T-helper 22 cell (primary cell): ENCODE data around the gene COMMD10.
"Not testable (repeated sequence)": the region's sequence is repeated elsewhere in the genome, so short reads cannot be mapped to it uniquely, and the experiment has no call there.

Source experiments
- DNase-seq: peaks from one replicate; pipeline ENCODE4 v3.0.0-alpha.2; 2020; ENCODE audit warnings: low read depth

Gene COMMD10

GRCh38 chr5:116098998-116099397 is 14.2 kb downstream of the COMMD10 start:
- DNase-seq, result no peak

- DNase-seq, result not testable (repeated sequence)
Measured at GRCh38 chr5:116104941-116105340, 20.1 kb downstream of the COMMD10 start.

GRCh38 chr5:116115163-116115562 is 30.3 kb downstream of the COMMD10 start:
- DNase-seq, result no peak

- no peak for DNase-seq
Measured at GRCh38 chr5:116130471-116130870, 45.6 kb downstream of the COMMD10 start.

GRCh38 chr5:116130976-116131375 is 46.2 kb downstream of the COMMD10 start:
- no peak for DNase-seq

- DNase-seq, result no peak
Measured at GRCh38 chr5:116133281-116133680, 48.5 kb downstream of the COMMD10 start.

- DNase-seq, result no peak
Measured at GRCh38 chr5:116135344-116135743, 50.5 kb downstream of the COMMD10 start.

- DNase-seq, result no peak
Measured at GRCh38 chr5:116137544-116138378, 52.9 kb downstream of the COMMD10 start.

GRCh38 chr5:116142495-116142894 is 57.7 kb downstream of the COMMD10 start:
- DNase-seq, result no peak

GRCh38 chr5:116144103-116144502 is 59.3 kb downstream of the COMMD10 start:
- DNase-seq, result no peak

GRCh38 chr5:116144991-116145390 is 60.2 kb downstream of the COMMD10 start:
- DNase-seq, result no peak

- DNase-seq, result no peak
Measured at GRCh38 chr5:116145416-116145815, 60.6 kb downstream of the COMMD10 start.

- no peak for DNase-seq
Measured at GRCh38 chr5:116152169-116152568, 67.3 kb downstream of the COMMD10 start.

- DNase-seq, result no peak
Measured at GRCh38 chr5:116153687-116154174, 68.9 kb downstream of the COMMD10 start.

- DNase-seq, result no peak
Measured at GRCh38 chr5:116154252-116154651, 69.4 kb downstream of the COMMD10 start.

GRCh38 chr5:116154931-116155330 is 70.1 kb downstream of the COMMD10 start:
- no peak for DNase-seq

GRCh38 chr5:116157902-116158301 is 73.1 kb downstream of the COMMD10 start:
- DNase-seq, result no peak

- DNase-seq, result no peak
Measured at GRCh38 chr5:116159006-116159405, 74.2 kb downstream of the COMMD10 start.

GRCh38 chr5:116174111-116174510 is 89.3 kb downstream of the COMMD10 start:
- DNase-seq, result no peak

GRCh38 chr5:116176121-116176520 is 91.3 kb downstream of the COMMD10 start:
- DNase-seq, result no peak

GRCh38 chr5:116178925-116179324 is 94.1 kb downstream of the COMMD10 start:
- DNase-seq, result no peak

- DNase-seq, result no peak
Measured at GRCh38 chr5:116209166-116209565, 124.3 kb downstream of the COMMD10 start.

GRCh38 chr5:116212225-116212624 is 127.4 kb downstream of the COMMD10 start:
- no peak for DNase-seq

GRCh38 chr5:116216246-116216645 is 131.4 kb downstream of the COMMD10 start:
- no peak for DNase-seq
